Testis (tissue), 2 donors: Measurements from ENCODE around the gene STBD1.

Experiments used
- CTCF ChIP-seq, 3 experiments: fragments of 450-650 bp in 2 of 3; fragments of 200-600 bp in 1 of 3; sonication (generic) in 1 of 3; IDR thresholded peaks; one replicate each; pipeline ENCODE4 v1.5.1; 2016 to 2019; ENCODE audit warnings: antibody characterized with exemption in 3 of 3, mild to moderate bottlenecking in 2 of 3, moderate library complexity in 1 of 3
- POLR2A ChIP-seq: fragments of 450-650 bp; IDR thresholded peaks from one replicate; pipeline ENCODE4 v1.6.1; 2017; ENCODE audit warnings: antibody characterized with exemption, mild to moderate bottlenecking, moderate library complexity

GRCh38 chr4:76306882-76307659, 538 bp downstream of the STBD1 start:
- TF ChIP-seq POLR2A (no peak), CTCF (IDR thresholded peaks at IDR 0.05) (no peak)
